ENCODE measurements around the gene CCDC136.

CCDC136 gene

DNA sequence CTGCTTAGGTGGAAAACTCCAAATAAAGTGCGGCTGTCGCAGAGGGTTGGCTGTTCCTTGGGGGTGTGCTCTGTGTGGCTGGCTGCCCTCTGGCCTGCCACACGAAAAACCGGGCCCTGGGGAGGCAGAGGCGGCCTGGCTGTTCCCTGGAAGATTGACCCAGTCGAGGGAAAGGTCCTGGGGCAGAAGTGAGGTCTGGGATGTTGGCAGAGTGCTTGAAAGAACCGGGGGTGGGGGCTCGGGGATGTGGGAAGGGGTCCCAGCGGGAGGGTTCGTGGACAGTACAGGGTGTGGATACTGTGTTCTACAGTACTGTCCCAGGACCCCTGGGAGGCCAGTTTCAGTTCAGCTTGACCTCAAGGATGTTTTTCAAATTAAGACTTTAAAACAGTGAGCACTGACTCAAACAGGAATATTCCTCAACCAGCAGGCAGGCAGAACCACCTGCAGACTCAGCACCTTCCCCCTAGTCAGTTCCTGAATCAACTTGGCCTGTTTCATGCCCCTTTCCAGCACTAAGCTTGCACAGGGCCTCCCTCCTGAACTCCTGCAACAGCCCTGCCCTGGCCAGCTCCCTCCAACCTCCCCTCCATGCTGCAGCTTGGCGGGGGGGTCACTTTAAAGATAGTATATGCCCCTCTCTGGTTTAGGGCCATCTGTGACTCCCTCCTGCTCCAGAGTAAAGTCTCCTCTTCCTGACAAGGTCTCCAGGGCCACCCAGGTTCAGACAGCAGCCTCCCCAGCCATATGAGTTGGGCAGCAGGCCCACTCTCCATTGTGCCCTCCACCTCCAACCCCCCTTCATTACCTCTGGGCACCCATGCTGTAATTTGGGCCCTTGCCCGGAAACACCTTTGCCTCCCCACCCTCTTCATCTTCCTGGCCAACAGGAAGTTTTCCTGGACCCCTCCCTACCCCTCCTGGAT lies 67.7 kb downstream of the CCDC136 start:
- H3K27ac ChIP-seq (ENCODE audit: poor library complexity, severe bottlenecking): no peak overlapping the region
- peaks cover 5% of the 10 kb centered on the region for H3K4me1 ChIP-seq (ENCODE audit: insufficient read depth, poor library complexity, severe bottlenecking)
- ATAC-seq (ENCODE audit: low read depth) (no peak), DNase-seq (ENCODE audit: low spot score) (no peak)
- H3K9me3 ChIP-seq (ENCODE audit: severe bottlenecking): no peaks in the 10 kb centered on the region
- H3K36me3 ChIP-seq (ENCODE audit: low read depth): no peaks in the 10 kb centered on the region; the same call in 1 of the 2 replicates
- no peaks in the 10 kb centered on the region for H3K27me3 ChIP-seq (ENCODE audit: insufficient read depth, poor library complexity, severe bottlenecking)
- no peak overlapping the region for H3K4me3 ChIP-seq (ENCODE audit: severe bottlenecking)
- TF ChIP-seq, protein P1, sequence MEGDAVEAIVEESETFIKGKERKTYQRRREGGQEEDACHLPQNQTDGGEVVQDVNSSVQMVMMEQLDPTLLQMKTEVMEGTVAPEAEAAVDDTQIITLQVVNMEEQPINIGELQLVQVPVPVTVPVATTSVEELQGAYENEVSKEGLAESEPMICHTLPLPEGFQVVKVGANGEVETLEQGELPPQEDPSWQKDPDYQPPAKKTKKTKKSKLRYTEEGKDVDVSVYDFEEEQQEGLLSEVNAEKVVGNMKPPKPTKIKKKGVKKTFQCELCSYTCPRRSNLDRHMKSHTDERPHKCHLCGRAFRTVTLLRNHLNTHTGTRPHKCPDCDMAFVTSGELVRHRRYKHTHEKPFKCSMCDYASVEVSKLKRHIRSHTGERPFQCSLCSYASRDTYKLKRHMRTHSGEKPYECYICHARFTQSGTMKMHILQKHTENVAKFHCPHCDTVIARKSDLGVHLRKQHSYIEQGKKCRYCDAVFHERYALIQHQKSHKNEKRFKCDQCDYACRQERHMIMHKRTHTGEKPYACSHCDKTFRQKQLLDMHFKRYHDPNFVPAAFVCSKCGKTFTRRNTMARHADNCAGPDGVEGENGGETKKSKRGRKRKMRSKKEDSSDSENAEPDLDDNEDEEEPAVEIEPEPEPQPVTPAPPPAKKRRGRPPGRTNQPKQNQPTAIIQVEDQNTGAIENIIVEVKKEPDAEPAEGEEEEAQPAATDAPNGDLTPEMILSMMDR (IDR thresholded peaks at IDR 0.05; ENCODE audit: poor library complexity, severe bottlenecking): no peak

DNA sequence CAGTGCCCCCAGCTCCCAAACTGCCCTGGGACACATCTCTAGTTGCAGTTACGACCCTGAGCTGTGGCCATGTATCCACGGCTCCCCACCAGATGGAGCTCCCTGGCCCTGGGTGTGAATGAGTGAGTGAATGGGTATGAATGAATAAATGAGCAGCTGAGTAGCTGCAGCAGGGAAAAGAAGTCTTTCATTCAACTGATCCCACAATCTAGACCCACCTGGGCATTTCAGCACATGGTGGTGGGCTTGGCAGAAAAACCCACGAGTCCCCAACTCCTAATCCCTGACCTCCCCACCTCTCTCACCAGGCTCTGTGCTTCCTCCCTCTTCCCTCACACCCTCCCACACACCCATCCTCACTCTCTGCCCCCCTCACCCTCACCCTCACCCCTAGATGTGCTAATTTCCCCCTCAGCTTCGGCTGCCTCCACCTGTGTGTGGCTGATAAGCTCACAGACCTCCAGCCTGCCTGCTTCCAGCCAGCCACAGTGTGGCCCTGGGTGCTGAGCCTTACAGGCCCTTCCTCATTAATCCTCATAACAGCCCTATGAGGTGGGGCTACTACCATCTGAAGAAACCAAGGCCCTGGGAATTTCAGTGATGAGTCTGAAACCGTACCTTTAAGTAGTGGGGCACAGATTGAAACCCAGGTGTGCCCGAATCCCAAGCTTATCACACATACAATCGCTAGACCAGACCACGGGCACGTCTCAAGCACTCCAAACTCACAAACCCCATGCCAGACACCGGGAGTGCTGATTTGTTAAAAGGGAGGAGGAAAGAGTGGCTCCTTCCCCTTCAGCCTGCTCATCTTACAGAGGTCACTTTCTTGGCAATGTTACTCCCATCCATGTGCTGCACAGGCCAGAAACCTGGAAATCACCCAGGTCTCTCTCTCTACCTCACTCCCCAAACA lies 68.6 kb downstream of the CCDC136 start:
- TF ChIP-seq, protein P1 (IDR thresholded peaks at IDR 0.05; ENCODE audit: poor library complexity, severe bottlenecking): no peak
- ATAC-seq (ENCODE audit: low read depth): no peak
- H3K36me3 ChIP-seq (ENCODE audit: low read depth): peaks cover 6% of the 10 kb centered on the region
- DNase-seq (ENCODE audit: low spot score): no peak
- no peaks in the 10 kb centered on the region for H3K9me3 ChIP-seq (ENCODE audit: severe bottlenecking)
- no peak overlapping the region for H3K4me3 ChIP-seq (ENCODE audit: severe bottlenecking)
- no peak overlapping the region for H3K27ac ChIP-seq (ENCODE audit: poor library complexity, severe bottlenecking)
- H3K4me1 ChIP-seq (ENCODE audit: insufficient read depth, poor library complexity, severe bottlenecking): peaks cover 5% of the 10 kb centered on the region
- H3K27me3 ChIP-seq (ENCODE audit: insufficient read depth, poor library complexity, severe bottlenecking): no peaks in the 10 kb centered on the region

DNA sequence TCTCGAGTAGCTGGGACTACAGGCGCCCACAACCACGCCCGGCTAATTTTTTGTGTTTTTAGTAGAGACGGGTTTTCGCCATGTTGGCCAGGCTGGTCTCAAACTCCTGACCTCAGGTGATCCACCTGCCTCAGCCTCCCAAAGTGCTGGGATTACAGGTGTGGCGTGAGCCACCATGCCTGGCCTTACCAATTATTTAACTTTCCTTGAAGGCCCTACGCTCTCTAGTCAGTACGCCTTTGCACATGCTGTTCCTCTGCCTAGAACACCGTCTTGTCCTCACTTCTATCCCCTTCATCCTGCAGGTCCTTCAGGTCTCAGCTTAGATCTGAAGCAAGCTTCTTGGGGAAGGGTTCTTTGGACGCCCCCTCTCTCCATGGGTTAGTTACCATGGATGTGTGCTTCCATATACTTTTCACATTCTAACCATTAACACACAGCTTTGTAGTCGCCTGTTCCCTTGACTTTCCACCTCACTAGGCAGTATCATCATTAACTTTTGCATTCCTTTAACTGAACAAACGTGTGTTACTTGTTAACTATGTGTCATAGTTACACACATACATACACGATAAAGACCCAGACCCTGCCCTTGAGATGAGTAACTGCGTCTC lies 70.3 kb downstream of the CCDC136 start:
- peak overlapping the region; percentile 48 for H3K4me3 ChIP-seq (ENCODE audit: severe bottlenecking)
- H3K27ac ChIP-seq (ENCODE audit: poor library complexity, severe bottlenecking): no peak overlapping the region
- H3K36me3 ChIP-seq (ENCODE audit: low read depth): peaks cover 9% of the 10 kb centered on the region
- no peaks in the 10 kb centered on the region for H3K9me3 ChIP-seq (ENCODE audit: severe bottlenecking)
- DNase-seq (ENCODE audit: low spot score) (no peak), ATAC-seq (ENCODE audit: low read depth) (no peak)
- H3K4me1 ChIP-seq (ENCODE audit: insufficient read depth, poor library complexity, severe bottlenecking): peaks cover 7% of the 10 kb centered on the region
- TF ChIP-seq, protein P1 (IDR thresholded peaks at IDR 0.05; ENCODE audit: poor library complexity, severe bottlenecking): no peak
- no peaks in the 10 kb centered on the region for H3K27me3 ChIP-seq (ENCODE audit: insufficient read depth, poor library complexity, severe bottlenecking)

DNA sequence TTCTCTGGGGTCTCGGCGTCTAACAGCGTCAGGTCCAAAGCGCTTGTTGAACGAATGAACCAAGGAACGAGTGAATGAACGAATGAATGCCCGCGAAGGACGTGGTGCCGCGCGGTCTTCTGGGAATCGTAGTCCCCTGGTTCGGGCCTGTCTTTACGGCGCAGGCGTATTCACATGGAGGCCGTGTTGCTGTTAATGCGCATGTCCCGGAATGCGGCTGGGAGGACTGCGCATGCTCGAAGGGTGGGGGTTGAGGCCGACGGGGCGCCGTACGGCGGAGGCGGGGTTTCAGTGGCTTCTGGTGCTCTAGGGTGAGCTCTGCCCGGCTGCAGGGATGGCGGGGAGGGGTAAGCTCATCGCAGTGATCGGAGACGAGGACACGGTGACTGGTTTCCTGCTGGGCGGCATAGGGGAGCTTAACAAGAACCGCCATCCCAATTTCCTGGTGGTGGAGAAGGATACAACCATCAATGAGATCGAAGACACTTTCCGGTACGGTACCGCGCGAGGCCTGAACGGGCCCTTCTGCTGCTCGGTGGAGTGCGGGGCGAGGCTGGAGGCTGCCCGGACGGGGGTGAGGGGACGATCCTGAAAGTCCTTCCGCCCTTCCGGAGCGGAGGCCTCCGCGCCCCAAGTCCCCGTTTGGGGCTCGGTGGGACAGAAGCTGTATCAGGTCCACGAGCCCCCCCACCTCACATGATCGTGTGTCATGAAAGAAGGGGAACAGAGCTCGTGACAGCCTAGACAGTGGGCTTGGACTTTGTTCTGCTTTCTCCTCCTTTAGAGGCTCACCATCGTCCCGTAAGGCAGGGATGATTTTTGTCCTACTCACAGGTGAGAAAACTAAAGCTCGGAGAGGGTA lies 71.0 kb downstream of the CCDC136 start, which contains the start of gene ATP6V1F:
Gene ATP6V1F (plus strand): TSS at position 286 of the 862 bp plus-strand sequence. CDS start 49 bp downstream, at position 335.
- ATAC-seq (ENCODE audit: low read depth): peak; percentile 85
- Histone ChIP-seq H3K36me3 (ENCODE audit: low read depth) (peaks cover 9% of the 10 kb centered on the region), H3K9me3 (ENCODE audit: severe bottlenecking) (no peaks in the 10 kb centered on the region), H3K27me3 (ENCODE audit: insufficient read depth, poor library complexity, severe bottlenecking) (no peaks in the 10 kb centered on the region), H3K4me3 (ENCODE audit: severe bottlenecking) (peak within 1 kb of the TSS; percentile 48), H3K4me1 (ENCODE audit: insufficient read depth, poor library complexity, severe bottlenecking) (peaks cover 14% of the 10 kb centered on the region), H3K27ac (ENCODE audit: poor library complexity, severe bottlenecking) (peak within 1 kb of the TSS; percentile 45)
- DNase-seq (ENCODE audit: low spot score): peak; percentile 93
- TF ChIP-seq, protein P1 (IDR thresholded peaks at IDR 0.05; ENCODE audit: poor library complexity, severe bottlenecking): no peak
